ENCODE results near the gene MORN1.

Gene MORN1

GRCh38 chr1:2286923-2287322 is 104.4 kb downstream of the MORN1 start:
- DNase-seq = no peak

- no peak for DNase-seq
These were observed 106.4 kb downstream of the MORN1 start for GRCh38 chr1:2284932-2285331.

GRCh38 chr1:2283991-2284895 is 107.1 kb downstream of the MORN1 start:
- no peak for DNase-seq

GRCh38 chr1:2283371-2283990 is 107.9 kb downstream of the MORN1 start:
- no peak for DNase-seq

- no peak for DNase-seq
These were observed 108.6 kb downstream of the MORN1 start for GRCh38 chr1:2282556-2283270.

- DNase-seq = no peak
These were observed 111.5 kb downstream of the MORN1 start for GRCh38 chr1:2279817-2280216.

- DNase-seq = no peak
These were observed 112.1 kb downstream of the MORN1 start for GRCh38 chr1:2279210-2279639.

GRCh38 chr1:2278591-2279209 is 112.7 kb downstream of the MORN1 start:
- no peak for DNase-seq

- no peak for DNase-seq
These were observed 113.4 kb downstream of the MORN1 start for GRCh38 chr1:2277741-2278488.

- DNase-seq = no peak
These were observed 114.4 kb downstream of the MORN1 start for GRCh38 chr1:2276803-2277580.

GRCh38 chr1:2275796-2276536 is 115.4 kb downstream of the MORN1 start:
- no peak for DNase-seq

GRCh38 chr1:2274929-2275475 is 116.4 kb downstream of the MORN1 start:
- DNase-seq = no peak

- no peak for DNase-seq
These were observed 117.0 kb downstream of the MORN1 start for GRCh38 chr1:2274231-2274928.

- DNase-seq = no peak
These were observed 117.8 kb downstream of the MORN1 start for GRCh38 chr1:2273401-2274090.

- no peak for DNase-seq
These were observed 118.5 kb downstream of the MORN1 start for GRCh38 chr1:2272686-2273400.

GRCh38 chr1:2271841-2272655 is 119.3 kb downstream of the MORN1 start:
- no peak for DNase-seq

Measured in DMS 273 treated with DMSO at 0.1 percent for 48 hours (cell line).